Measurements from ENCODE around the gene GTF2A1L.

DNA sequence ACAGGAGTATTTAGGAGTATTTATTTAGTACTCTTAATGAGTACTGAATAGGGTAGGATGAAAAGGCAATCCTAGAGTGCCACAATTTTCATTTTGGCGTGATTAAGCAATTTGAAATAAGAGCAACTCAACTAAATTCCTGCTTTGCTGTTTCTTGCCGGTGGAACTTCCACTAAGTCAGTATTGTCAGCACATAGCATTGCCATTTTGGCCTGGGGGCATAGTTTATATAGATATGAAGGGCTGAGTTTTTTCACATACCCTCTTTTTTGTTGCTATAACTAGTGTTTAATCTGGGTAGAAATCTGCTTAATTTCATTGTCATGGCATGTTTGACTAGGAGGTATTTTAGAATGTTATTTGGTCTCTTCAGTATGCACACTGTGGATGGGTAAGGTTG lies 1.9 kb downstream of the GTF2A1L start:
- no peak for TF ChIP-seq CTCF (IDR thresholded peaks at IDR 0.05 in 4 of 5, conservative IDR thresholded peaks at IDR 0.05 in 1 of 5)
- TF ChIP-seq POLR2A (IDR thresholded peaks at IDR 0.05), result no peak

Measured in gastrocnemius medialis (tissue), 4 donors.